Neutrophil (primary cell): ENCODE data around the gene TPBGL.
"Not testable (repeated sequence)": the region's sequence is repeated elsewhere in the genome, so short reads cannot be mapped to it uniquely, and the experiment has no call there.

Source experiments
- H3K27ac ChIP-seq: fragments of 200-600 bp; sonication (generic); 2 replicates; pipeline ENCODE4 v1.5.1; 2016; ENCODE audit warnings: mild to moderate bottlenecking, moderate library complexity
- H3K27me3 ChIP-seq: fragments of 200-600 bp; sonication (generic); 2 replicates; pipeline ENCODE4 v1.6.0; 2016; ENCODE audit warnings: mild to moderate bottlenecking
- H3K36me3 ChIP-seq: fragments of 200-600 bp; sonication (generic); 2 replicates; pipeline ENCODE4 v1.5.1; 2017
- H3K4me1 ChIP-seq, 2 experiments: fragments of 200-600 bp in 1 of 2; sonication (generic) in 1 of 2; 1 replicate in 1 of 2; 2 replicates in 1 of 2; pipeline versions ENCODE4 v1.5.1 to v1.6.1; 2013 to 2016; ENCODE audit warnings: low read depth in 1 of 2, low read length in 1 of 2, mild to moderate bottlenecking in 1 of 2, moderate library complexity in 1 of 2; ENCODE audit not compliant: control insufficient read depth in 1 of 2, insufficient read depth in 1 of 2
- H3K4me3 ChIP-seq, 2 experiments: fragments of 200-600 bp in 1 of 2; sonication (generic) in 1 of 2; 1 replicate in 1 of 2; 2 replicates in 1 of 2; pipeline ENCODE4 v1.5.1; 2013 to 2016; ENCODE audit warnings: low read depth in 1 of 2, low read length in 1 of 2, mild to moderate bottlenecking in 1 of 2, moderate library complexity in 1 of 2
- H3K9me3 ChIP-seq: fragments of 200-600 bp; sonication (generic); 2 replicates; pipeline ENCODE4 v1.5.1; 2016
- CTCF ChIP-seq: fragments of 200-600 bp; sonication (generic); IDR thresholded peaks from 2 replicates; pipeline ENCODE4 v1.5.1; 2016; ENCODE audit warnings: antibody characterized with exemption

TPBGL gene

GRCh38 chr11:75273411-75274391 lies 33.1 kb downstream of the TPBGL start:
- peak overlapping the region in 1 of 2 experiments; percentile 9 for H3K4me3 ChIP-seq
- TF ChIP-seq CTCF, result no peak
- H3K27me3 ChIP-seq, result no peaks in the 10 kb centered on the region
- peaks cover 57% of the 10 kb centered on the region in 2 experiments for H3K4me1 ChIP-seq
- peak overlapping the region; percentile 92 for H3K27ac ChIP-seq
- H3K9me3 ChIP-seq, result no peaks in the 10 kb centered on the region
- H3K36me3 ChIP-seq, result peaks cover 34% of the 10 kb centered on the region

GRCh38 chr11:75274716-75275115 lies 34.1 kb downstream of the TPBGL start:
- Histone ChIP-seq H3K27ac (peak overlapping the region; percentile 92), H3K36me3 (peaks cover 35% of the 10 kb centered on the region), H3K4me1 (peaks cover 57% of the 10 kb centered on the region in 2 experiments), H3K4me3 (peak overlapping the region in 1 of 2 experiments; percentile 42)
- H3K9me3 ChIP-seq, H3K27me3 ChIP-seq: not testable (repeated sequence)

GRCh38 chr11:75275581-75275980 lies 35.0 kb downstream of the TPBGL start:
- H3K9me3 ChIP-seq, result no peaks in the 10 kb centered on the region

GRCh38 chr11:75276186-75276585 lies 35.6 kb downstream of the TPBGL start:
- H3K4me3 ChIP-seq, result peak overlapping the region in 1 of 2 experiments; percentile 42
- peaks cover 47% of the 10 kb centered on the region for H3K36me3 ChIP-seq
- H3K9me3 ChIP-seq, result no peaks in the 10 kb centered on the region
- no peak for TF ChIP-seq CTCF
- peak overlapping the region; percentile 92 for H3K27ac ChIP-seq
- H3K4me1 ChIP-seq, result peaks cover 55 to 64% of the 10 kb centered on the region in 2 experiments
- no peaks in the 10 kb centered on the region for H3K27me3 ChIP-seq

More at GRCh38 chr11:75275581-75275980, 35.0 kb downstream of the TPBGL start:
- peaks cover 57 to 64% of the 10 kb centered on the region in 2 experiments for H3K4me1 ChIP-seq
- H3K4me3 ChIP-seq, result peak overlapping the region; percentile 42 to 55
- TF ChIP-seq CTCF, result no peak
- H3K27ac ChIP-seq, result peak overlapping the region; percentile 92
- no peaks in the 10 kb centered on the region for H3K27me3 ChIP-seq
- peaks cover 41% of the 10 kb centered on the region for H3K36me3 ChIP-seq

GRCh38 chr11:75276686-75277085 lies 36.1 kb downstream of the TPBGL start:
- no peak overlapping the region for H3K4me3 ChIP-seq
- H3K9me3 ChIP-seq, result no peaks in the 10 kb centered on the region
- peak overlapping the region; percentile 92 for H3K27ac ChIP-seq
- no peaks in the 10 kb centered on the region for H3K27me3 ChIP-seq
- H3K36me3 ChIP-seq, result peaks cover 52% of the 10 kb centered on the region
- H3K4me1 ChIP-seq, result peaks cover 50 to 63% of the 10 kb centered on the region in 2 experiments
- no peak for TF ChIP-seq CTCF
